ENCODE results near the gene IL25. TPM values are rescaled to one million over a fixed set of nuclear protein-coding genes. Genes with fewer than 3 reads are reported as not detected.

The IL25 gene
- total RNA-seq, 4 donors from 2014 or later: 0.68 to 1.2 TPM; not detected in 2

- H3K9me3 ChIP-seq: no peaks in the 10 kb centered on the region
- H3K27ac ChIP-seq: no peak overlapping the region
- TF ChIP-seq POLR2AphosphoS5 (IDR thresholded peaks at IDR 0.05) (no peak), POLR2A (IDR thresholded peaks at IDR 0.05) (no peak), CTCF (IDR thresholded peaks at IDR 0.05) (no peak), EP300 (IDR thresholded peaks at IDR 0.05) (no peak)
- WGBS: no CpG with 5 or more reads among the region's 11 CpGs
- peaks cover 38% of the 10 kb centered on the region for H3K4me1 ChIP-seq
- DNase-seq (ENCODE audit: low spot score in 2 of 2): no peak
- H3K36me3 ChIP-seq: peaks cover 32% of the 10 kb centered on the region
- no peaks in the 10 kb centered on the region for H3K27me3 ChIP-seq
- no peak overlapping the region for H3K4me3 ChIP-seq
Measured at GRCh38 chr14:23359167-23359626, 13.4 kb upstream of the IL25 start.

- peaks cover 43% of the 10 kb centered on the region for H3K4me1 ChIP-seq
- peak in 1 of 2 donors; percentile 76 for DNase-seq (ENCODE audit: low spot score in 2 of 2)
- H3K36me3 ChIP-seq: peaks cover 32% of the 10 kb centered on the region
- 84% methylated on average over 15 of the region's 22 CpGs for WGBS
- H3K27me3 ChIP-seq: peaks cover 4% of the 10 kb centered on the region
- TF ChIP-seq EP300 (IDR thresholded peaks at IDR 0.05) (no peak), POLR2AphosphoS5 (IDR thresholded peaks at IDR 0.05) (no peak), CTCF (IDR thresholded peaks at IDR 0.05) (no peak), POLR2A (IDR thresholded peaks at IDR 0.05) (no peak)
- H3K4me3 ChIP-seq: no peak overlapping the region
- H3K27ac ChIP-seq: peak overlapping the region; percentile 55
- H3K9me3 ChIP-seq: no peaks in the 10 kb centered on the region
Measured at GRCh38 chr14:23359722-23360447, 12.7 kb upstream of the IL25 start.

- Histone ChIP-seq H3K9me3 (no peaks in the 10 kb centered on the region), H3K27ac (peak overlapping the region; percentile 55), H3K4me3 (no peak overlapping the region), H3K4me1 (peaks cover 46% of the 10 kb centered on the region), H3K27me3 (peaks cover 10% of the 10 kb centered on the region), H3K36me3 (peaks cover 32% of the 10 kb centered on the region)
- no peak for TF ChIP-seq POLR2AphosphoS5 (IDR thresholded peaks at IDR 0.05)
- TF ChIP-seq EP300 (IDR thresholded peaks at IDR 0.05): no peak
- no peak for TF ChIP-seq CTCF (IDR thresholded peaks at IDR 0.05)
- no peak for TF ChIP-seq POLR2A (IDR thresholded peaks at IDR 0.05)
- 56% methylated on average over 5 of the region's 11 CpGs for WGBS
- peak in 1 of 2 donors; percentile 66 for DNase-seq (ENCODE audit: low spot score in 2 of 2)
Measured at GRCh38 chr14:23360496-23360895, 12.1 kb upstream of the IL25 start.

GRCh38 chr14:23361320-23361719 is 11.3 kb upstream of the IL25 start:
- Histone ChIP-seq H3K27ac (peak overlapping the region; percentile 55), H3K36me3 (peaks cover 32% of the 10 kb centered on the region), H3K27me3 (peaks cover 12% of the 10 kb centered on the region), H3K9me3 (no peaks in the 10 kb centered on the region), H3K4me3 (no peak overlapping the region), H3K4me1 (peaks cover 53% of the 10 kb centered on the region)
- peak in 1 of 2 donors; percentile 70 for DNase-seq (ENCODE audit: low spot score in 2 of 2)
- TF ChIP-seq CTCF (IDR thresholded peaks at IDR 0.05) (no peak), POLR2AphosphoS5 (IDR thresholded peaks at IDR 0.05) (no peak), EP300 (IDR thresholded peaks at IDR 0.05) (no peak), POLR2A (IDR thresholded peaks at IDR 0.05) (no peak)

- Histone ChIP-seq H3K27ac (no peak overlapping the region), H3K9me3 (no peaks in the 10 kb centered on the region), H3K36me3 (peaks cover 32% of the 10 kb centered on the region), H3K4me3 (no peak overlapping the region), H3K4me1 (peaks cover 57% of the 10 kb centered on the region), H3K27me3 (peaks cover 12% of the 10 kb centered on the region)
- WGBS: 68% methylated on average over 6 of the region's 6 CpGs
- peak in 1 of 2 donors; percentile 12 for DNase-seq (ENCODE audit: low spot score in 2 of 2)
- TF ChIP-seq EP300 (IDR thresholded peaks at IDR 0.05) (no peak), POLR2AphosphoS5 (IDR thresholded peaks at IDR 0.05) (no peak), POLR2A (IDR thresholded peaks at IDR 0.05) (no peak), CTCF (IDR thresholded peaks at IDR 0.05) (no peak)
Measured at GRCh38 chr14:23361763-23362162, 10.8 kb upstream of the IL25 start.

Measured in suprapubic skin (tissue), 4 donors.